HG03064 (cell line): ENCODE measurements around the gene ENPP1.

ENCODE experiments used
- ATAC-seq: cut with Tn5 transposase; IDR thresholded peaks from one replicate; pipeline ENCODE4 v1.9.1; 2021; ENCODE audit warnings: low read depth; ENCODE audit not compliant: unreplicated experiment

Gene ENPP1

GRCh38 chr6:131784561-131784960, 23.3 kb upstream of the ENPP1 start:
- no peak for ATAC-seq

DNA sequence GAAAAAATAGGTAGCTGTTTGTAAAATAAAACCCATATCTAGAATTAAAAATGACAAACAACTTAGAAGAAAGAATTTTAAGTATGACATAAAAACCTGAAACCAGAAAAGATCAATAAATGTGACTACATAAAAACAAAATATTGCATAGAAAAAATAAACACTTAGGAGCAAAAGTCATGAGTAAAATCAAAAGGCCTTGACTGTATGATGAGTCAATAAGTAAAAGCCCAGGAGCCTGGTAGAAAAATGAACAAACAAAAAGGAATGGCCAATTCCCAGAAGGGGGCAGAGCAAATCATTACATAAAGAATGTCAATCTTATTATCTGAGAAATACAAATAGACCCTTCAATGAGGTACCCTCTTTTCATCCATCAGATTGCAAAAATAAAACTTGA, 20.7 kb upstream of the ENPP1 start:
- no peak for ATAC-seq

GRCh38 chr6:131787766-131788712, 19.8 kb upstream of the ENPP1 start:
- ATAC-seq: no peak

GRCh38 chr6:131789219-131789618, 18.6 kb upstream of the ENPP1 start:
- no peak for ATAC-seq

GRCh38 chr6:131791476-131791875, 16.3 kb upstream of the ENPP1 start:
- no peak for ATAC-seq

- no peak for ATAC-seq
Observed at GRCh38 chr6:131792091-131792496, 15.7 kb upstream of the ENPP1 start.

- no peak for ATAC-seq
Observed at GRCh38 chr6:131795366-131795765, 12.5 kb upstream of the ENPP1 start.

DNA sequence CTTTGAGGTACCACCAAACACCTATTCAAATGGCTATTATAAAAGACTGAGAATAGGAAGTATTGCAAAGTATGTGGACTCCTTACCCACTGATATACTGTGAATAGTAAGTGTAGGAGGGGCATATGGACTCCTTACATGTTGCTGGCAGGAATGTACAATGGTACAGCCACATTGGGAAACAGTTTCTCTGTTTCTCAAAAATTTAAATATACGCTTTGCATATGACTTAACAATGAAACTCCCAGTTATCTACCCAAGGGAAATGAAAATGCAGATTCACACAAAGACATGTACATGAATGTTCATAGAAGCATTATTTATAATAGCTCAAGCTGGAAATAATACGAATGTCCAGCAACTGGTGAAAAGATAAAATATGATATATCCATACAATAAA, 5.5 kb upstream of the ENPP1 start:
- no peak for ATAC-seq

GRCh38 chr6:131803007-131803769, 4.6 kb upstream of the ENPP1 start:
- no peak for ATAC-seq

DNA sequence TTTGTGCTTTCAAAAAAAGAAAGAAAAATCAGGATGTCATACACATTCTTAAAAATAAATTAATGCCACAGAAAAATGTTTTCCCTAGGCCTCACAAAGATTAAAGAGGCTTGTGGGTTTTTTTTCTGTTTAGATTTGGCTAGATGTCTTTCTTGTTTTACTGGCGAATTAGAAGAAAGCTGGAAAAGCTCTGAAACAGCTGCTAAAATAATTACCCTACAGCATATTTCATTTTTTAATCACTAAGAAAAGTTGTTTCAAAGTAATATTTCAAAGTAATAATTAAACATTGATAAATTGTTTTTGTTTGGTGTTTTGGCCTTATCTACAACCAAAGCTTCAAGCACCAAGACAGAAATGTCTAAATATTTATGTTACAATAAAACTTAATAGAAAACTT, 3.7 kb upstream of the ENPP1 start:
- no peak for ATAC-seq

- no peak for ATAC-seq
Observed at GRCh38 chr6:131807321-131807643, 538 bp upstream of the ENPP1 start.

- no peak for ATAC-seq
Observed at GRCh38 chr6:131808460-131809269, 845 bp downstream of the ENPP1 start.

GRCh38 chr6:131811500-131811899, 3.7 kb downstream of the ENPP1 start:
- no peak for ATAC-seq

GRCh38 chr6:131813991-131814390, 6.2 kb downstream of the ENPP1 start:
- no peak for ATAC-seq

- no peak for ATAC-seq
Observed at GRCh38 chr6:131816869-131817268, 9.0 kb downstream of the ENPP1 start.

DNA sequence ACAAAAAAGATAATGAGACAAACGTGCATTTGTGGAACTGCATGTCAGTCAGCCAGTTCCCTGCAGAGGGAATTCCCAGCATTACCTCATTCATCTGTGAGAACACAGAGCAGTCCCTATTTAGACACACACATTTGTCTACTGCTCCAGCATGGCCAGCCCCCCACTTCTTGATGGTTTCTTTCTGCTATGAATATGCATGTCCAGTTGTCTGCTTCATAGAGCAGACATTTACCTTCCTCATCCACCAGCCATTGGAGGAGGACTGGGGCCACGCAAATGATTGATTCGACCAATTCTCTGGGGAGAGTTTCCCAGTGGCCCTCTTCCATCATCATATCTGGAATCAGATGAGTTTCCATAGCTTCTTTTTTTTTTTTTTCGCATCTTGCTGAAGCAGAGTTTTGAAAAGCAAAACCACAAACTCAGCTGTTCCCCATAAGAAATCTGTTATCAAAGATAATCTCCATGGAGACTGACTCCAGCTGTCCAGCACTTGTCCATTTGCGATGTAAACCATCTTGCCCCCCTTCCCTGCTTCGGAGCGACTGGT, 11.8 kb downstream of the ENPP1 start:
- no peak for ATAC-seq

DNA sequence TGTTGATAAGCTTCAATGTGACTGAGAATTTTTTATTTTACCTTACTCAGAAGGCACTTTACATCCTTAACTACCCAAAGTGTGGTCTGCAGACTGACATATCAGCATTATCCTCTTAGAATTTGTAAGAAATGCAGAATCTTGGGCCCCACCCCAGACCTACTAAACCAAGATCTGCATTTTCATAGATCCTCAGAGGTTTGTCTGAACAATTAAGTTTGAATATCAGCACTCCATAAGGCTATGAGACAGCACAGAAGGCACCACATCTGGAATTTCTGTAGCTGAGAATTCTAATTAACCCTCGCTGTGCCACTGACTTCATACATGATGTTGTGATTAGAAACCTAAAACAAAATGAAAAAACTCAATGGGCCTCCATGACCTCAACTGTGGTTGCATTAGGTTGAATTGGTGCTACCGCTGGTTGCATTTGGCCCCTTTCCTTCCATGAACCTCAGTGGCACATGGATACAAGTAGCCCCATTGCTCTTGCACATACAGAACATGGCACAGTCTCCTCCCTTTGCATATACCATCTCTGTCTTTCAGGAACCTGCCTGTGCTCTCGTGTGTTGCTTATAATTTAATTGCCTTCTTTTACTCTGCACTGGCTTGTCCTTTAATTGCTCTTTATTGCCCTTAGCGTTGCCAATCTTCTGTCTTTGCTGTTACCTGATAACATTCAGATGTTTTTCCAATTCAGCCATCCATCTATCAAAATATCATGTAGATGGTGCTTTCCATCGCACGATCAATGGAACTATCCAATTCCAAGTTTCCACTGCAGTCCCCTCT, 13.4 kb downstream of the ENPP1 start:
- no peak for ATAC-seq

- no peak for ATAC-seq
Observed at GRCh38 chr6:131822119-131822518, 14.3 kb downstream of the ENPP1 start.

- no peak for ATAC-seq
Observed at GRCh38 chr6:131823276-131823902, 15.6 kb downstream of the ENPP1 start.
